ENCODE results near the gene S100A2. TPM values are rescaled to one million over a fixed set of nuclear protein-coding genes. Genes with fewer than 3 reads are reported as not detected.

The S100A2 gene
- total and polyA plus RNA-seq, 2 of the 13 experiments (the other 11 are each of a cell fraction or from before 2014, with no cell fraction given), result 1.2 TPM

DNA sequence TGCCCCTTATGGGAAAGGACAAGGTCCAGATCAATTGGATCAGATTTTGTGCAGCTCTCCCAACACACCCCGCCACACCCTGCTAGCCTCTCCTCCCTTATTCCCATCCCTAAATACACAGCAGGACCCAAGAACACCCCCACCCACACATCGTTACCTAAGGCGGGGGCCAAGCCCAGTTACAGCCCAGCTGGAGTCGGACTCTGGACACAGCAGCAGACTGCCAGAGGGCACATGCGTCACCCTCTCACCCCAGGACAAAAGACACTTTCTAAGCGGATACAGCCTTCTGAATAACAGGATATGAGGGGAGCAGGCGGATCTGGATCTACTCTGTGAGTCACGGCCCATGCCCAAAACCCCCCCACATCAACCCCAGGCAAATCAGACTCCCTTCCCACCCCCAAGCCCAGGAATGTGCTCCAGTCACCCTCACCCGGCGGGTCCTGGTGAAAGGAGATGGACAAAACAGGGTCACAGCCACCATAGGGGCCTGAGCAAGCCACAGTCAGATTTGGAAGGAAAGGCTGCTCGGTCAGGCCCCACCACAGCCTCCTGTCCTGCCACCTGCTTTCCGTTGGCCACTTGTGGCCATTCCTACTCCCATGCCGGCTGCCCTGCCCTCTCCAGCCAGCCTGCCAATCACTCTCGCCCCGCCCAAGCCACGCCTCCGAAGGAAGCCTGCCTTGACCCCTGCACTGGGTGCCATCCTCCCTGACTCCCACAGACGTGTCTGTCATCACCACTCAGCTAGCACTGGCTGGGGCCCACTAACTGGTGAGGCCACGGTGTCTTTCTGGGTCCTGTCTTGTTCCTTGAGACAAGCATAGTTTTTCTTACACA is 43.3 kb upstream of the S100A2 start (continued):
- TF ChIP-seq, protein P1, sequence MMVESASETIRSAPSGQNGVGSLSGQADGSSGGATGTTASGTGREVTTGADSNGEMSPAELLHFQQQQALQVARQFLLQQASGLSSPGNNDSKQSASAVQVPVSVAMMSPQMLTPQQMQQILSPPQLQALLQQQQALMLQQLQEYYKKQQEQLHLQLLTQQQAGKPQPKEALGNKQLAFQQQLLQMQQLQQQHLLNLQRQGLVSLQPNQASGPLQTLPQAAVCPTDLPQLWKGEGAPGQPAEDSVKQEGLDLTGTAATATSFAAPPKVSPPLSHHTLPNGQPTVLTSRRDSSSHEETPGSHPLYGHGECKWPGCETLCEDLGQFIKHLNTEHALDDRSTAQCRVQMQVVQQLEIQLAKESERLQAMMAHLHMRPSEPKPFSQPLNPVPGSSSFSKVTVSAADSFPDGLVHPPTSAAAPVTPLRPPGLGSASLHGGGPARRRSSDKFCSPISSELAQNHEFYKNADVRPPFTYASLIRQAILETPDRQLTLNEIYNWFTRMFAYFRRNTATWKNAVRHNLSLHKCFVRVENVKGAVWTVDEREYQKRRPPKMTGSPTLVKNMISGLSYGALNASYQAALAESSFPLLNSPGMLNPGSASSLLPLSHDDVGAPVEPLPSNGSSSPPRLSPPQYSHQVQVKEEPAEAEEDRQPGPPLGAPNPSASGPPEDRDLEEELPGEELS (CRISPR knock-in tag; IDR thresholded peaks at IDR 0.05), result peak; percentile 46; the same call in 1 of the 2 replicates
- TF ChIP-seq ZNF724P (CRISPR knock-in tag; IDR thresholded peaks at IDR 0.05; ENCODE audit: borderline replicate concordance) (no peak), ZNF281 (CRISPR knock-in tag; IDR thresholded peaks at IDR 0.05; ENCODE audit: borderline replicate concordance) (peak; percentile 63; the same call in 1 of the 2 replicates), ZNF816 (CRISPR knock-in tag; IDR thresholded peaks at IDR 0.05; ENCODE audit: borderline replicate concordance) (peak; percentile 69; the same call in 1 of the 2 replicates), PITX1 (CRISPR knock-in tag; IDR thresholded peaks at IDR 0.05) (peak; percentile 62), FOXA3 (CRISPR knock-in tag; IDR thresholded peaks at IDR 0.05) (peak; percentile 37), HNF1B (CRISPR knock-in tag; IDR thresholded peaks at IDR 0.05) (peak; percentile 89)
- TF ChIP-seq, protein P2, sequence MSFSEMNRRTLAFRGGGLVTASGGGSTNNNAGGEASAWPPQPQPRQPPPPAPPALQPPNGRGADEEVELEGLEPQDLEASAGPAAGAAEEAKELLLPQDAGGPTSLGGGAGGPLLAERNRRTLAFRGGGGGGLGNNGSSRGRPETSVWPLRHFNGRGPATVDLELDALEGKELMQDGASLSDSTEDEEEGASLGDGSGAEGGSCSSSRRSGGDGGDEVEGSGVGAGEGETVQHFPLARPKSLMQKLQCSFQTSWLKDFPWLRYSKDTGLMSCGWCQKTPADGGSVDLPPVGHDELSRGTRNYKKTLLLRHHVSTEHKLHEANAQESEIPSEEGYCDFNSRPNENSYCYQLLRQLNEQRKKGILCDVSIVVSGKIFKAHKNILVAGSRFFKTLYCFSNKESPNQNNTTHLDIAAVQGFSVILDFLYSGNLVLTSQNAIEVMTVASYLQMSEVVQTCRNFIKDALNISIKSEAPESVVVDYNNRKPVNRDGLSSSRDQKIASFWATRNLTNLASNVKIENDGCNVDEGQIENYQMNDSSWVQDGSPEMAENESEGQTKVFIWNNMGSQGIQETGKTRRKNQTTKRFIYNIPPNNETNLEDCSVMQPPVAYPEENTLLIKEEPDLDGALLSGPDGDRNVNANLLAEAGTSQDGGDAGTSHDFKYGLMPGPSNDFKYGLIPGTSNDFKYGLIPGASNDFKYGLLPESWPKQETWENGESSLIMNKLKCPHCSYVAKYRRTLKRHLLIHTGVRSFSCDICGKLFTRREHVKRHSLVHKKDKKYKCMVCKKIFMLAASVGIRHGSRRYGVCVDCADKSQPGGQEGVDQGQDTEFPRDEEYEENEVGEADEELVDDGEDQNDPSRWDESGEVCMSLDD (CRISPR knock-in tag; IDR thresholded peaks at IDR 0.05; ENCODE audit: borderline replicate concordance), result no peak; the same call in 1 of the 2 replicates
- TF ChIP-seq, protein P3, sequence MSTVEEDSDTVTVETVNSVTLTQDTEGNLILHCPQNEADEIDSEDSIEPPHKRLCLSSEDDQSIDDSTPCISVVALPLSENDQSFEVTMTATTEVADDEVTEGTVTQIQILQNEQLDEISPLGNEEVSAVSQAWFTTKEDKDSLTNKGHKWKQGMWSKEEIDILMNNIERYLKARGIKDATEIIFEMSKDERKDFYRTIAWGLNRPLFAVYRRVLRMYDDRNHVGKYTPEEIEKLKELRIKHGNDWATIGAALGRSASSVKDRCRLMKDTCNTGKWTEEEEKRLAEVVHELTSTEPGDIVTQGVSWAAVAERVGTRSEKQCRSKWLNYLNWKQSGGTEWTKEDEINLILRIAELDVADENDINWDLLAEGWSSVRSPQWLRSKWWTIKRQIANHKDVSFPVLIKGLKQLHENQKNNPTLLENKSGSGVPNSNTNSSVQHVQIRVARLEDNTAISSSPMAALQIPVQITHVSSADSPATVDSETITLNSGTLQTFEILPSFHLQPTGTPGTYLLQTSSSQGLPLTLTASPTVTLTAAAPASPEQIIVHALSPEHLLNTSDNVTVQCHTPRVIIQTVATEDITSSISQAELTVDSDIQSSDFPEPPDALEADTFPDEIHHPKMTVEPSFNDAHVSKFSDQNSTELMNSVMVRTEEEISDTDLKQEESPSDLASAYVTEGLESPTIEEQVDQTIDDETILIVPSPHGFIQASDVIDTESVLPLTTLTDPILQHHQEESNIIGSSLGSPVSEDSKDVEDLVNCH (CRISPR knock-in tag; IDR thresholded peaks at IDR 0.05), result 0 out of 2 replicates have a peak, but pooled peaks have one; percentile 53
- TF ChIP-seq, protein P4, sequence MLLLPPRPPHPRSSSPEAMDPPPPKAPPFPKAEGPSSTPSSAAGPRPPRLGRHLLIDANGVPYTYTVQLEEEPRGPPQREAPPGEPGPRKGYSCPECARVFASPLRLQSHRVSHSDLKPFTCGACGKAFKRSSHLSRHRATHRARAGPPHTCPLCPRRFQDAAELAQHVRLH (CRISPR knock-in tag; IDR thresholded peaks at IDR 0.05; ENCODE audit: borderline replicate concordance, low read depth), result peak; percentile 56; the same call in 1 of the 2 replicates
- TF ChIP-seq, protein P5, sequence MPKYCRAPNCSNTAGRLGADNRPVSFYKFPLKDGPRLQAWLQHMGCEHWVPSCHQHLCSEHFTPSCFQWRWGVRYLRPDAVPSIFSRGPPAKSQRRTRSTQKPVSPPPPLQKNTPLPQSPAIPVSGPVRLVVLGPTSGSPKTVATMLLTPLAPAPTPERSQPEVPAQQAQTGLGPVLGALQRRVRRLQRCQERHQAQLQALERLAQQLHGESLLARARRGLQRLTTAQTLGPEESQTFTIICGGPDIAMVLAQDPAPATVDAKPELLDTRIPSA (CRISPR knock-in tag; IDR thresholded peaks at IDR 0.05; ENCODE audit: borderline replicate concordance), result peak; percentile 67; the same call in 1 of the 2 replicates

All from HepG2 (cell line).